ENCODE results near the gene LRP5. TPM values are rescaled to one million over a fixed set of nuclear protein-coding genes. Genes with fewer than 3 reads are reported as not detected.

Gene LRP5
- total RNA-seq, 3 donors from 2014 or later: 23.6 to 48.8 (median 24.5) TPM

DNA sequence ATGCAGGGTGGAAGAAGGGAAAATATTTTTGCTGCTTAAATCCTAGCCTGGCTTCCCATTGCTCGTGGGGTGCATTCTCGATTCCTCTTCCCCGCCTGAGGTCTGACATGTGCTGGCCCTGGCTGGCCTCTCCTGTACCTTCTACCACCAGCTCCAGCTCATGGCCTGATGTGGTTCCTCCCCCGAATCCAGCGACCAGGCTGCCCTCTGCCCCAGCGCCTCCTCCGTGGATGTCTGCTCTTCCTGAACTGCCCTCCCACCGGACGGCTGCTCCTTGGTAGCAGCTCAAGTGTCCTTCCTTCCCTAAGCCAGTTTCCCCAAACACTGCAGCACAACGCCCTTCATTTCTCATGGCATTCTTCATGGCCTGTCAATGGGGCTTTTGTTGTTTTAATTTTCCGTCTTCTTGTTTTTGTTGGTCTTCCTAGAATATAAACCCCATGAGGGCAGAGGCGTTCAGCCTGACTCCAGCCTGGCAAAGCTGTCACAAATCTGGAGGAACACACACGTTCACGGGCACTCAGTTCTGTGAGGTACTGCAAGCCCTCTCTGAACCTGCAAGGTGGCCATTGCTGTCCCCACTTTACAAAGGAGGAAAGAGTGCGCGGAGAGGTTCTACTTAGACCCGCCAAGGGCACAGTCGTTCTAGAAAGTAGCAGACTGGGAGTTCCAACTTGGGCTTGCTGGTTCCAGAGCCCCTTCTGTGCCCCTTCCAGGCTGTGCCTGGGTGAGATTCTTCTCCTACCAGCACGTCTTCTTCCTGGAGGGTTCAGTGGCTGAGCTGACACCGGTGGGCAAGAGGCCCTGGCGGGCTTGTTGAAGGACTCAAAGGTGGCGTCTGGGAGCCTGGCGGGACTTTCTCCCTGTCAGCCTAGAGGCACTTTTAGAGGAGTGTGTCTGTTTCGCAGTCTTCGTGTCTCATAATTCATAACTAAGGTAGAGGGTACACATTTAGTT is 953 bp upstream of the LRP5 start:
- H3K4me3 ChIP-seq: peak overlapping the region; percentile 61 to 96 (median 77)
- H3K9me3 ChIP-seq: no peaks in the 10 kb centered on the region
- no peaks in the 10 kb centered on the region for H3K36me3 ChIP-seq
- H3K27ac ChIP-seq: peak overlapping the region; percentile 76 to 83
- no peaks in the 10 kb centered on the region for H3K27me3 ChIP-seq
- intact Hi-C loops (cut with DNase I; ENCODE audit: low total_unique reads): no loop called here
- no peak for TF ChIP-seq POLR2AphosphoS5 (IDR thresholded peaks at IDR 0.05)
- TF ChIP-seq, protein P1, sequence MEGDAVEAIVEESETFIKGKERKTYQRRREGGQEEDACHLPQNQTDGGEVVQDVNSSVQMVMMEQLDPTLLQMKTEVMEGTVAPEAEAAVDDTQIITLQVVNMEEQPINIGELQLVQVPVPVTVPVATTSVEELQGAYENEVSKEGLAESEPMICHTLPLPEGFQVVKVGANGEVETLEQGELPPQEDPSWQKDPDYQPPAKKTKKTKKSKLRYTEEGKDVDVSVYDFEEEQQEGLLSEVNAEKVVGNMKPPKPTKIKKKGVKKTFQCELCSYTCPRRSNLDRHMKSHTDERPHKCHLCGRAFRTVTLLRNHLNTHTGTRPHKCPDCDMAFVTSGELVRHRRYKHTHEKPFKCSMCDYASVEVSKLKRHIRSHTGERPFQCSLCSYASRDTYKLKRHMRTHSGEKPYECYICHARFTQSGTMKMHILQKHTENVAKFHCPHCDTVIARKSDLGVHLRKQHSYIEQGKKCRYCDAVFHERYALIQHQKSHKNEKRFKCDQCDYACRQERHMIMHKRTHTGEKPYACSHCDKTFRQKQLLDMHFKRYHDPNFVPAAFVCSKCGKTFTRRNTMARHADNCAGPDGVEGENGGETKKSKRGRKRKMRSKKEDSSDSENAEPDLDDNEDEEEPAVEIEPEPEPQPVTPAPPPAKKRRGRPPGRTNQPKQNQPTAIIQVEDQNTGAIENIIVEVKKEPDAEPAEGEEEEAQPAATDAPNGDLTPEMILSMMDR (IDR thresholded peaks at IDR 0.05): no peak
- TF ChIP-seq POLR2A (IDR thresholded peaks at IDR 0.05): no peak
- no peak for DNase-seq (ENCODE audit: low spot score in 2 of 2)
- H3K4me1 ChIP-seq: peaks cover 2 to 7% of the 10 kb centered on the region in 2 donors

DNA sequence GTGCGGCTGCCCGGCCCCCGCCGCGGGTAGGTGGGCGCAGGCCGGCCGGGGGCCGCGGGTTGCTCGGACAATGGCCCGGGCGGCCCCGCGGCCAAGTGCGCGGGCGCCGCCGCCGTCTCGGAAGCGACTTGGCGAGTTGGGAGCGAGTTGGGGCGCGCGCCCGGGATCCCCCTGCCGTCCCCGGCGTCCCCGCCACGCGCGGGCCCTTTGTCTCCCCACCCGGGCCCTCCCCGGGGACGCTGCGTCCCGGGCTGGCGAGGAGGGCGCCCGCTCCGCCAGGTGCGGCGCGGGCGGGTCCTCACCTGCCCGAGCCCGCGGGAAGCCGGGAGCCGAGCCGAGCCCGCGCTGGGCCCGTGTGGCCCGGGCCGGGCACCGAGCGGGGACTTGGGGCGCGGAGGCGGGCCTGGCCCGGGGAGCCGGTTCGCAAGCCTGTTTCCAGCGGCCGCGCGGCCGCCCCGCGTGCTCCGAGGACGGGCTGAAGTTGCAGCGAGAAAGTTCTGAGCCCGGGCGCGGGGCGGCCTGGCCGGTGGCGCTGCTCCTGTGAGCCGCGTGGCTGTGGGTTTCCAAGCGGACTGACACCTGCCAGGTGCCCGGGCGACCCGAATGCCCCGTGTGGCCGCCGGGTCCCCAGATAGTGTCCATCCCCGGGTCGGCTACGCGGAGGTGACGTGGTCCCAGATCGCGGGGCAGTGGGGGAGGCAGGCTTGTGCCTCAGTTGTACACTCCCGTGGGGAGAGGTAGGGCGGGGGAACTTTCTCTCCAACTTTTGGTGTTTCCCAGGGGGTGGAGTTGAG is 586 bp downstream of the LRP5 start:
- no peaks in the 10 kb centered on the region for H3K27me3 ChIP-seq
- DNase-seq (ENCODE audit: low spot score in 2 of 2): no peak
- H3K9me3 ChIP-seq: no peaks in the 10 kb centered on the region
- no peaks in the 10 kb centered on the region for H3K36me3 ChIP-seq
- no peak for TF ChIP-seq POLR2A (IDR thresholded peaks at IDR 0.05)
- TF ChIP-seq, protein P1 (IDR thresholded peaks at IDR 0.05): no peak
- TF ChIP-seq POLR2AphosphoS5 (IDR thresholded peaks at IDR 0.05): no peak
- peak overlapping the region; percentile 83 to 85 for H3K27ac ChIP-seq
- intact Hi-C loops (cut with DNase I; ENCODE audit: low total_unique reads): no loop called here
- peak overlapping the region; percentile 61 to 96 (median 77) for H3K4me3 ChIP-seq
- peaks cover 2 to 11% of the 10 kb centered on the region in 2 donors for H3K4me1 ChIP-seq

DNA sequence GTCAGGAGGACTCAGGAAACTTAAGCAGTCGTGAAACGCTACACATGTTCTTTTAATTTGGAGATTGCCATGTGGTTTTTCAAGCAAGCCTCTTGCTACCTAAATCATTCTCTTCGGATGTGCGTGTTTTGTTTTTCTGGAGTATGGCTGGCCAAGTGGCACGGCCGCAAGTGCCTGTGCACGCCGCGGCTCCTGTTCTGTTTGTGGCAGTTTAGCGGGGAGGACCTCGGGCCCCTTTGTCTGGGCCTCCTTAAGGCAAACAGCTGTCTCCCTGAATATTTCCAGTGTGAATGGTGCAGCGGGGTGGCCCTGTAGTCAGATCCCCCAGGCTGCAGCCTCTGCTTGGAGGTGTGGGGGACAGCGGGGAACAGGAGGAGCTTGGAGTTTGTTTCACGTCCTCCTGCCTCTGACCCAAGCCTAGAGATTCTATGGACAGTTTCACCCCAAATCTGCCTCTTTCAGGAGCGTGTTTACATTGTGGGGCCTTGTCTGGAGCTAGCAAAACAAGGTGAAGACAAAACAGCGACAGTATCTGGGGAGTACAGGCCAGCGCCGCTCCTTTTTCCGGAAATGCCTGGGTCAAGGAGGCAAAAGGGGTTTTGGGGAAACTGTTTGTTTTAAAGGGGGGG is 1.3 kb downstream of the LRP5 start:
- intact Hi-C loops (cut with DNase I; ENCODE audit: low total_unique reads): no loop called here
- no peak for DNase-seq (ENCODE audit: low spot score in 2 of 2)
- no peaks in the 10 kb centered on the region for H3K36me3 ChIP-seq
- H3K9me3 ChIP-seq: no peaks in the 10 kb centered on the region
- no peaks in the 10 kb centered on the region for H3K27me3 ChIP-seq
- H3K4me1 ChIP-seq: peaks cover 2 to 11% of the 10 kb centered on the region in 2 donors
- TF ChIP-seq POLR2AphosphoS5 (IDR thresholded peaks at IDR 0.05) (no peak), POLR2A (IDR thresholded peaks at IDR 0.05) (no peak)
- TF ChIP-seq, protein P1 (IDR thresholded peaks at IDR 0.05): no peak
- peak overlapping the region; percentile 83 to 85 for H3K27ac ChIP-seq
- peak overlapping the region; percentile 61 to 96 (median 77) for H3K4me3 ChIP-seq

DNA sequence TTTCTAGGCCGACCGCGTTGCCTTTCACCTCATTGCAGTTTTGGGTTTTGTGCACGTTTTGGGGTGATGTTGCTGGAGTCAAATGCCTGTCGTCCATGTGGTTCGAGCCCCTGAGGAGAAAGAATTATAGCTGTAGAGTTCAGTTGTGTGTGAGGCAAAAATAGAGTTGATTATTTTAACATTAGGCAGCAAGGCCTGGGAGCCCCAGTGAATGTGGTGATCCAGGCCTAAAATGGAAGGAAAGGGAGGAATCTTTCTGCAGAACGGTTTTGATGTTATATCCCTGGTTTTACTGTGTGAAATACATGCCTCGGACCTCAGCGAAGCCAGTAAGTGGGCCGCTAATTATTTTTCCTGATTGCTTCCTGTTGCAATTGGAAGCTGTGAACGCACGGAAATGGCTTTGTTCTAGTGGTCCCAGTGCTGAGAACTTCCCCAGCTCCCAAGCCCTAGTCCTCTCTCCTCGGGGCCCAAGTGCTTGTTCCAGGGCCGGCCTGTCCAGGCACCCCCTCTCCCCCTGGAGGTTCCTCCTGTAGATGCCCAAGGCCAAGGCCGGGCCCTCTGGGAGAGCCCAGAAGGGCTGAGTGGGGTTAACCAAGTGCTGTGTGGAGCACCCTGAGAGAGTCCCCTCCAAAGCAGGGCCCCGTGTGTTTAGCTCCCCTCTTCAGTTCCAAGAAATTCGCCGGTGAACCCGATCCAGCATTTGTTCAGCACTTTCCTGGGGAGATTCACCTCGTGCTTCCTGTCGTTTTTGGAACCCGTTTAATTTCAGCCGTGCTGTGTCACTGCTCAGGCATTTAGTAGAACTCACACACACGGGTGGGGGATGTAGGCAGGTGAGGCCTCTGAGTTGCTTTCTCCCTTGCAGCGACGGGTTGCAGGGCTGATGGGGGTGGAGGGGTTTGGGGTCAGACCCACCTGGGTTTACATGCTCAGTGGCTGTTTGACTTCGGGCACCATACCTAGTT is 2.1 kb downstream of the LRP5 start:
- Histone ChIP-seq H3K27me3 (no peaks in the 10 kb centered on the region), H3K27ac (peak overlapping the region; percentile 83 to 85)
- TF ChIP-seq, protein P1 (IDR thresholded peaks at IDR 0.05): no peak
- TF ChIP-seq POLR2A (IDR thresholded peaks at IDR 0.05) (no peak), POLR2AphosphoS5 (IDR thresholded peaks at IDR 0.05) (no peak)

More for the DNA sequence above, 2.1 kb downstream of the LRP5 start:
- Histone ChIP-seq H3K9me3 (no peaks in the 10 kb centered on the region), H3K4me1 (peaks cover 2 to 11% of the 10 kb centered on the region in 2 donors), H3K4me3 (peak overlapping the region; percentile 61 to 96 (median 77)), H3K36me3 (no peaks in the 10 kb centered on the region)
- DNase-seq (ENCODE audit: low spot score in 2 of 2): peak in 1 of 2 donors; percentile 57
- intact Hi-C loops (cut with DNase I; ENCODE audit: low total_unique reads): no loop called here
